OCI-LY1 (cell line): Measurements from ENCODE around the gene KCNA2.

Experiments used
- H2AFZ ChIP-seq: fragments of 200-600 bp; sonication (generic), shearing (Covaris generic); 2 replicates; pipeline ENCODE4 v1.6.0; 2014; ENCODE audit warnings: antibody characterized with exemption, mild to moderate bottlenecking, low read length
- H3F3A ChIP-seq: fragments of 200-600 bp; sonication (generic), shearing (Covaris generic); 2 replicates; pipeline ENCODE4 v1.6.0; 2014; ENCODE audit warnings: mild to moderate bottlenecking, antibody characterized with exemption, low read length, moderate library complexity; ENCODE audit not compliant: insufficient read depth
- H3K27ac ChIP-seq: fragments of 200-600 bp; sonication (generic); 2 replicates; pipeline ENCODE4 v1.5.1; 2014; ENCODE audit warnings: low read length, mixed run types, mild to moderate bottlenecking, low read depth; ENCODE audit not compliant: poor library complexity, severe bottlenecking
- H3K27me3 ChIP-seq: fragments of 200-600 bp; sonication (generic); 2 replicates; pipeline ENCODE4 v1.6.0; 2014; ENCODE audit warnings: antibody characterized with exemption, mild to moderate bottlenecking, low read length, moderate library complexity; ENCODE audit not compliant: insufficient read depth
- H3K36me3 ChIP-seq: fragments of 200-600 bp; sonication (generic); 2 replicates; pipeline ENCODE4 v1.6.1; 2014; ENCODE audit warnings: mild to moderate bottlenecking, antibody characterized with exemption, low read length, moderate library complexity, mixed read lengths; ENCODE audit not compliant: insufficient read depth
- H3K4me1 ChIP-seq: fragments of 200-600 bp; sonication (generic); 2 replicates; pipeline ENCODE4 v1.5.1; 2014; ENCODE audit warnings: mild to moderate bottlenecking, low read length, moderate library complexity; ENCODE audit not compliant: insufficient read depth, severe bottlenecking
- H3K4me2 ChIP-seq: fragments of 200-600 bp; sonication (generic), shearing (Covaris generic); 2 replicates; pipeline ENCODE4 v1.6.1; 2014; ENCODE audit warnings: low read length
- H3K4me3 ChIP-seq: fragments of 200-600 bp; sonication (generic); 2 replicates; pipeline ENCODE4 v1.5.1; 2014; ENCODE audit warnings: low read length, low read depth, mild to moderate bottlenecking, mixed read lengths; ENCODE audit not compliant: poor library complexity, severe bottlenecking
- H3K79me2 ChIP-seq: fragments of 200-600 bp; shearing (Covaris generic); 2 replicates; pipeline ENCODE4 v1.6.1; 2016; ENCODE audit warnings: mixed run types, low read length, mixed read lengths; ENCODE audit not compliant: insufficient read depth
- H3K9ac ChIP-seq: fragments of 200-600 bp; sonication (generic), shearing (Covaris generic); 2 replicates; pipeline ENCODE4 v1.6.1; 2014; ENCODE audit warnings: mild to moderate bottlenecking, low read length, mixed read lengths
- H3K9me2 ChIP-seq: fragments of 200-600 bp; sonication (generic), shearing (Covaris generic); 2 replicates; pipeline ENCODE4 v1.6.1; 2014; ENCODE audit warnings: low read depth, mild to moderate bottlenecking, low read length, mixed read lengths
- H3K9me3 ChIP-seq: fragments of 200-600 bp; shearing (Covaris generic); 2 replicates; pipeline ENCODE4 v1.6.1; 2014; ENCODE audit warnings: low read length, mixed read lengths
- H4K20me1 ChIP-seq: fragments of 200-600 bp; sonication (generic), shearing (Covaris generic); 2 replicates; pipeline ENCODE4 v1.6.0; 2016; ENCODE audit warnings: mild to moderate bottlenecking, low read length; ENCODE audit not compliant: insufficient read depth
- EZH2 ChIP-seq: fragments of 200-600 bp; sonication (generic), shearing (Covaris generic); IDR thresholded peaks from 2 replicates; pipeline ENCODE4 v1.8.0; 2017; ENCODE audit warnings: borderline replicate concordance, mixed run types, mild to moderate bottlenecking, antibody characterized with exemption, low read length, moderate library complexity, mixed read lengths
- TF ChIP-seq, protein P1 (sequence below): fragments of 200-600 bp; sonication (generic), shearing (Covaris generic); IDR thresholded peaks from 2 replicates; pipeline ENCODE4 v1.5.1; 2017; ENCODE audit warnings: mild to moderate bottlenecking, antibody characterized with exemption, low read length, moderate library complexity, mixed read lengths

KCNA2 gene

DNA sequence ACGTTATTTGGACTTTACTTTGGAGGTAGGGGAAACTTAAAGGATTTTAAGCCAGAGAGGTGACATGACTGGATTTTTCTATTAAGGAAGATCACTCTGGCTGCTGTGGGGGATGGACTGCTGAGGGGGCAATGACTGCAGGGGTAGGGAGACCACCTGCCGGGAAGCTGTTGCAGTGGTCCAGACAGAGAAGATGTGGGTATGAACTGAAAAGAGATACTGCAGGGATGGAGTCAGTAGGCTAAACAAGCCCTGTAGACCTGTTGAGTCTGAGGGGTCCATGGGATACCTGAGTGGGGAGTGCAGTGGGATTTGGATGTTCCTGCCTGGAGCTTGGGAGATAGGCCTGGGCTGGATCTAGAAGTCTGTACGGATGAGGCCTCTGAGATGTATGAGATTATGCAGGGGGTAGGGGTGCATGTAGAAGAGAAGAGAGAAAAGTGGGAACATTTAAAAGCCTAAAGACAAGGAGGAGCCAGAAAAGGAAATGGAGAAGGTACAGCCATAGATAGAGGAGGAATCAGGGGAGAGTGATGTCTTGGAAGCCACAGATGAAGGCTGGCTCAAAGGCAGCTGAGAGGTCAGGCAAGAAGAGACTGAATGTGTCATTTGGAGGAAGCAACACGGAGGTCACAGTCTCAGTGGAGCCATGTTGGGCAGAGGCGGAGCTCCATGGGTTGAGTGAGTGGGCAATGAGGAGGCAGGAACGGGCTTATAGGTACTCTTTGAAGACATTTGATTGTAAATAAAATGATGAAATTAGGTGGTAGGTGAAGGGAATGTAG lies 25.9 kb upstream of the KCNA2 start:
- no peak overlapping the region for H2AFZ ChIP-seq
- H3K27ac ChIP-seq: peak overlapping the region; percentile 83
- H3K9me3 ChIP-seq: no peaks in the 10 kb centered on the region
- no peaks in the 10 kb centered on the region for H3K36me3 ChIP-seq
- H3K9ac ChIP-seq: peak overlapping the region; percentile 3; the same call in 1 of the 2 replicates
- H4K20me1 ChIP-seq: no peaks in the 10 kb centered on the region
- no peaks in the 10 kb centered on the region for H3F3A ChIP-seq
- no peak for TF ChIP-seq EZH2
- TF ChIP-seq, protein P1, sequence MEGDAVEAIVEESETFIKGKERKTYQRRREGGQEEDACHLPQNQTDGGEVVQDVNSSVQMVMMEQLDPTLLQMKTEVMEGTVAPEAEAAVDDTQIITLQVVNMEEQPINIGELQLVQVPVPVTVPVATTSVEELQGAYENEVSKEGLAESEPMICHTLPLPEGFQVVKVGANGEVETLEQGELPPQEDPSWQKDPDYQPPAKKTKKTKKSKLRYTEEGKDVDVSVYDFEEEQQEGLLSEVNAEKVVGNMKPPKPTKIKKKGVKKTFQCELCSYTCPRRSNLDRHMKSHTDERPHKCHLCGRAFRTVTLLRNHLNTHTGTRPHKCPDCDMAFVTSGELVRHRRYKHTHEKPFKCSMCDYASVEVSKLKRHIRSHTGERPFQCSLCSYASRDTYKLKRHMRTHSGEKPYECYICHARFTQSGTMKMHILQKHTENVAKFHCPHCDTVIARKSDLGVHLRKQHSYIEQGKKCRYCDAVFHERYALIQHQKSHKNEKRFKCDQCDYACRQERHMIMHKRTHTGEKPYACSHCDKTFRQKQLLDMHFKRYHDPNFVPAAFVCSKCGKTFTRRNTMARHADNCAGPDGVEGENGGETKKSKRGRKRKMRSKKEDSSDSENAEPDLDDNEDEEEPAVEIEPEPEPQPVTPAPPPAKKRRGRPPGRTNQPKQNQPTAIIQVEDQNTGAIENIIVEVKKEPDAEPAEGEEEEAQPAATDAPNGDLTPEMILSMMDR: no peak
- no peak overlapping the region for H3K4me3 ChIP-seq
- H3K9me2 ChIP-seq: no peaks in the 10 kb centered on the region
- no peaks in the 10 kb centered on the region for H3K27me3 ChIP-seq
- peak overlapping the region; percentile 37 for H3K4me2 ChIP-seq
- H3K4me1 ChIP-seq: peaks cover 78% of the 10 kb centered on the region
- no peaks in the 10 kb centered on the region for H3K79me2 ChIP-seq

DNA sequence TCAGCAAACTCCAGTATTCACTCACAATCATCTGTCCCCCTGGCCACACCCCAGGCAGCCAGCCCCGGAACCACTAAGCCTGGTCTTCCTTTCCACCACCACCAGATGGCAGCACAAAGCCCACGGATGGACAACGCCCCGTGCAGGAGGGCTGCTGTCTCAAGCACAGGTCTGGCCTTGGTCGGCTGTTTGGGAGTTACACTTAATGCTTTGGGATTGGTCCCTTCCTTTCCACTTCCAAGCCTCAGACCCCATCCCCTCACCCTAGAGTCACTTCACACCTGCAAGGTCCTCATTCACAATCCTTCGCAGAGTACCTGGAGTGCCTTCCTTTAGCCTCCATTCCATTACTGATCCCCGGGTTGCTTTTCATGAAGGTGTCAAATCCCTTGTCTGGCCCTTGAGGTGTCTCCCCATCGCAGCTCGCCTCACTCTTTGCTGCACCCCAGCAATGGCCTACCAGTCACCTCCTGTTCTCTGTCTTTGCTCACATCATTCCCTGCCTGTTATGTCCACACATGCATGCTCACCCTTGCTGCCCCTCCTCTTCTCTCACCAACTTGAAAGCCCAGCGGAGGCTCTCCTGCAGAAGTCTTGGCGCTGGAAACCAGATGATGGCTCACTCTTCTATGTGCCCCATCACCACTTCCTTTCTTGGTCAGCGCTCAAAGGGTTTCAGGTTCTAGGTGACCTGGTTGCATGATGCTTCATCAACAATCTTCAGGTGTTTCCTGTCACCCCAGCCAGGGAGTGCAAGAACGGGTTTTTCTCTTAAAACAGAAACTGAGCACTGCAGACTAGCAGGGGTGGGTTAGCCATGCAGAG lies 24.9 kb upstream of the KCNA2 start:
- Histone ChIP-seq H3K4me1 (peaks cover 69% of the 10 kb centered on the region), H3K4me2 (peak overlapping the region; percentile 37), H3K4me3 (no peak overlapping the region), H2AFZ (no peak overlapping the region), H3K9me2 (no peaks in the 10 kb centered on the region), H3F3A (no peaks in the 10 kb centered on the region), H3K36me3 (no peaks in the 10 kb centered on the region), H3K79me2 (no peaks in the 10 kb centered on the region), H3K9ac (no peak overlapping the region), H4K20me1 (no peaks in the 10 kb centered on the region), H3K9me3 (no peaks in the 10 kb centered on the region), H3K27ac (peak overlapping the region; percentile 83), H3K27me3 (no peaks in the 10 kb centered on the region)
- TF ChIP-seq, protein P1: peak; percentile 85
- no peak for TF ChIP-seq EZH2

DNA sequence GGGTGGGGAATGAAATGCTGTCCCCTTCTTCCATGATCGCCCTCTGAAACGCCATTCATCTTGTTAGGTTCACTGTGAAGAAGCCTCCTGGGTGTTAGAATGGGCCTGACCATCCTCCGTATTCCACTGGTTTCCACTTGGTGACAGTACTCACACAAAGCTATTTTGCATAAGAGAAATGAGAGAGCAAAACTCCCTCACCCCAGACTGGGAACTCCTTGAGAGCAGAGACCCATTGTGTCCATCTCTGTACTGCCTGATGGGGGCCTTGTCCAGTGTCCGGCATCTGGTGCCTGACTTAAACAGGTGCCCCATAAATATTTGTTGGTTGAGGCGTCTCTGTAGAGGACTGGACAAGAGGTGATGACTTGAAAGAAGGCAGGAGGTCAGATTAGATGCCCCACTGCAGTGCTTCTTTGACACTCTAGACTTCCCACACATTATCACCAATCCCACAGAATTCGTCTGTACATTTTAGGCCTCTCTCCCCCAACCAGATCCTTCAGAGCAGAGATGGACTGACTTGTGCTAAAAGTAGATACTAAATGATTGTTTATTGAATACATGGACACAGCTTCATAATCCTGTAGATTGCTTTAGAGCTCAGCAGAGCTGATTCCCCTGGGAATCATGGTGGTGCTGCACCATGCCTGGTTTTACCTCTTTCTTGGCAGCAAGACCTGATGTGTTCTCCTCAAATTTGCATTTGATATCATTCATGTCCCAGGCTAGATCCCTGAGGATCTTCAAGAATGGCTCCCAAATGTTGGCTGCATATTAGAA lies 22.4 kb upstream of the KCNA2 start:
- Histone ChIP-seq H2AFZ (no peak overlapping the region), H3K27ac (no peak overlapping the region), H3K4me3 (no peak overlapping the region), H3K9ac (no peak overlapping the region), H4K20me1 (no peaks in the 10 kb centered on the region), H3K4me2 (no peak overlapping the region), H3K36me3 (no peaks in the 10 kb centered on the region), H3K27me3 (no peaks in the 10 kb centered on the region), H3K9me2 (no peaks in the 10 kb centered on the region), H3K79me2 (no peaks in the 10 kb centered on the region), H3F3A (no peaks in the 10 kb centered on the region), H3K9me3 (no peaks in the 10 kb centered on the region), H3K4me1 (peaks cover 44% of the 10 kb centered on the region)
- no peak for TF ChIP-seq EZH2
- TF ChIP-seq, protein P1: no peak
